ENCODE measurements around the gene COQ2. TPM values are rescaled to one million over a fixed set of nuclear protein-coding genes. Genes with fewer than 3 reads are reported as not detected.

Gene COQ2
- total RNA-seq, 1 experiment from 2014 or later: 19.8 TPM

DNA sequence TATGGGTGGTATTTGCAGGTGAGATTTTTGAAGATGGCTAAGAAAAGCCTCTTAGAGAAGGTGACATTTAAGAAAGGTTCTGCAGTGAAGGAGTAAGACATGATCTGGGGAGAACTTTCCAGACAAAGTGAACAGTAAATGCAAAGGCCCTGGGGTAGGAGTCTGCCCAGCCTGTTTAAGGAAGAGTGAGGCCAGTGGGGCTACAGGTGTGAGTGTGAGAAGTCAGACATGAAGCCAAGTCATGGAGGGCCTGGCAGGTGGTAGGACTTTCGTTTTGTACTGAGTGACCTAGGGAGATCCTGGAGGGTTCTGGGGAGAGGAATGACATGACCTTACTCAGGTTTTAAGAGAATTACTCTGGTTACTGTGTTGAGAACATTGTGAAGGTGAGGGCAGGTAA lies 21.5 kb downstream of the COQ2 start:
- Histone ChIP-seq H3K23ac (ENCODE audit: insufficient read length, low read depth, low read length) (no peak overlapping the region), H3K4ac (ENCODE audit: low read depth, low read length) (no peak overlapping the region), H2BK120ac (ENCODE audit: low read depth, low read length, poor library complexity, severe bottlenecking) (no peak overlapping the region), H2BK5ac (ENCODE audit: insufficient read length, low read length) (no peak overlapping the region), H3K4me1 (ENCODE audit: insufficient read depth, low read length) (no peaks in the 10 kb centered on the region), H3K14ac (ENCODE audit: insufficient read depth, low read length) (no peak overlapping the region), H2BK15ac (ENCODE audit: low read depth, low read length) (no peak overlapping the region), H3K56ac (ENCODE audit: insufficient read length, low read depth, low read length) (no peak overlapping the region), H3K79me2 (ENCODE audit: insufficient read depth, low read length) (no peaks in the 10 kb centered on the region), H4K8ac (replicated peaks; ENCODE audit: insufficient read length, low read depth, low read length) (no peak overlapping the region), H2AFZ (ENCODE audit: low read length) (no peak overlapping the region), H3K9me3 (ENCODE audit: control insufficient read depth, low read depth, low read length) (no peaks in the 10 kb centered on the region), H2BK12ac (ENCODE audit: insufficient read length, low read depth, low read length) (no peak overlapping the region), H3K27ac (ENCODE audit: insufficient read length, low read depth, low read length) (no peak overlapping the region), H4K91ac (ENCODE audit: insufficient read length, low read depth, low read length) (no peak overlapping the region), H3K18ac (ENCODE audit: insufficient read length, low read depth, low read length) (no peak overlapping the region), H3K9ac (ENCODE audit: extremely low read depth, insufficient read length, low read length) (no peak overlapping the region), H4K20me1 (ENCODE audit: control insufficient read depth, insufficient read depth, insufficient read length) (no peaks in the 10 kb centered on the region), H2AK5ac (ENCODE audit: insufficient read length, low read length) (no peak overlapping the region), H3K79me1 (ENCODE audit: insufficient read depth, low read depth, low read length, poor library complexity, severe bottlenecking) (no peaks in the 10 kb centered on the region), H3T11ph (ENCODE audit: low read length) (no peak overlapping the region), H3K23me2 (ENCODE audit: insufficient read length, low read depth, low read length, poor library complexity, severe bottlenecking) (no peaks in the 10 kb centered on the region), H4K5ac (ENCODE audit: insufficient read length, low read depth, low read length) (no peak overlapping the region), H3K27me3 (ENCODE audit: insufficient read depth, low read length) (no peaks in the 10 kb centered on the region), H3K4me2 (ENCODE audit: insufficient read depth, insufficient read length, low read length) (no peak overlapping the region), H2BK20ac (ENCODE audit: low read depth, low read length, poor library complexity, severe bottlenecking) (no peak overlapping the region)
- Mint-ChIP-seq H3K4me1 (no peaks in the 10 kb centered on the region), H3K36me3 (ENCODE audit: insufficient read depth in 1 of 3, low read depth in 3 of 3) (peaks cover 3 to 26% (median 10%) of the 10 kb centered on the region in 3 experiments; a peak in 5 of 7 replicates), H3K4me3 (no peak overlapping the region), H3K9me3 (no peaks in the 10 kb centered on the region), H3K27ac (peak overlapping the region in 1 of 3 experiments; percentile 2; a peak in 1 of 7 replicates), H3K27me3 (ENCODE audit: low read depth) (no peaks in the 10 kb centered on the region)
- DNase-seq: no peak
- no CpG with 5 or more reads among the region's 1 CpG for WGBS (ENCODE audit: extremely low coverage, insufficient read length, low lambda C conversion rate)
- TF ChIP-seq CTCF (conservative IDR thresholded peaks at IDR 0.05): no peak

All from H9 (cell line).